Skin epidermis (tissue), 12 donors: Measurements from ENCODE around the gene PRUNE1.

Experiments
- H3K27ac ChIP-seq, 21 experiments: fragments of 200-600 bp; sonication (generic) in 11 of 21; one replicate each; pipeline ENCODE4 v1.5.0; 2020; ENCODE audit warnings: mild to moderate bottlenecking in 3 of 21, inconsistent platforms in 2 of 21, moderate library complexity in 2 of 21
- H3K4me3 ChIP-seq, 7 experiments: fragments of 200-600 bp; sonication (generic) in 2 of 7; one replicate each; pipeline ENCODE4 v1.5.0; 2020; ENCODE audit warnings: inconsistent platforms in 2 of 7, mild to moderate bottlenecking in 2 of 7, moderate library complexity in 1 of 7

The PRUNE1 gene, protein sequence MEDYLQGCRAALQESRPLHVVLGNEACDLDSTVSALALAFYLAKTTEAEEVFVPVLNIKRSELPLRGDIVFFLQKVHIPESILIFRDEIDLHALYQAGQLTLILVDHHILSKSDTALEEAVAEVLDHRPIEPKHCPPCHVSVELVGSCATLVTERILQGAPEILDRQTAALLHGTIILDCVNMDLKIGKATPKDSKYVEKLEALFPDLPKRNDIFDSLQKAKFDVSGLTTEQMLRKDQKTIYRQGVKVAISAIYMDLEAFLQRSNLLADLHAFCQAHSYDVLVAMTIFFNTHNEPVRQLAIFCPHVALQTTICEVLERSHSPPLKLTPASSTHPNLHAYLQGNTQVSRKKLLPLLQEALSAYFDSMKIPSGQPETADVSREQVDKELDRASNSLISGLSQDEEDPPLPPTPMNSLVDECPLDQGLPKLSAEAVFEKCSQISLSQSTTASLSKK

DNA sequence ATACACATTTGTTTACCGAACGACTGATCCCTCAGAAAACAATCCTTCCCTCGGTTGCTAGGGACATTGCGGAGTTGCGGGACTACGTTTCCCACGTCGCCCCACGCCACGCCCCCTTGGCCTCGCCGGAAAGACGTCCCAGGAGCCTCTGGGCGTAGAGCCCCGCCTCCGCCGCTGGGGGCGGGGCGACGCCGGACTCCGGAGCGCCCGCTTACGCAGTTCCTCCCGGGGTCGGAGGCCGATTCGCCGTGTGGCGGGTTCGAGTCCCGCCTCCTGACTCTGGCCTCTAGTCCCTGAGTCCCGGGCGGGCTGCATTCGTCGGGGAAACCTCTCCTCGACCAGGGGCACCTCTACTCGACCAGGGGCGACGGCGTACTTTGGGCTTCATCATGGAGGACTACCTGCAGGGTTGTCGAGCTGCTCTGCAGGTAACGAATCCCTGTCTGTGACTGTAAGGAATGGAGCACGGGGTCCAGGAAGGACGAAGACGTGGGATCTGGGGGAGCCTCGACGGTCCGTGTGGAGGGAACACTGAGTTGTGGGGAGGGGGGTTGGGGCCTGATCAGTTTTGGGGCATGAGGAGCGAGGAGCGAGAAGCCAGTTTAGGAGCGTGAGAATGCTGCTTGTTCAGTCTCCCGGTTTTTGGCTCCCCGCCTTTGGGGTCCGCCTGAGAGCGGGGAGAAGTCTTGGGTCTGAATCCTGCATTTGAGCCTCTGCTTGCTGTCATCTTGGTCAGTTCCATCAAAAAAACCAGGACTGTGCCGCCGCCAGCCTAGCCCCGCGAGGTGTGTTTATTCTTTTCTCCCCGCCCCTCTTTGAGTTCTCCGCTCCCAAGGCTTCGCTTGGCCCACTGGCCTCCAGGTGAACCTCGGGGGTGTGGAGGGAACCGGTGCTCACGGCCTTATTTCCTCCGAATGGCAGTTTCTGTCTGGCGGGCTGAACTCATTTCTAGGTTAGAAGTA is at the start of gene PRUNE1:
PRUNE1 (plus strand) TSS at position 206 of the 962 bp plus-strand sequence; CDS start at position 390, 184 bp downstream.
- H3K27ac ChIP-seq = peak within 1 kb of the TSS in 20 of 21 experiments; percentile 72 to 96 (median 90)
- H3K4me3 ChIP-seq = peak within 1 kb of the TSS; percentile 62 to 82 (median 65)

GRCh38 chr1:150960646-150961045 is 47.6 kb upstream of the PRUNE1 start:
- Histone ChIP-seq H3K27ac (no peak overlapping the region), H3K4me3 (no peak overlapping the region)

- Histone ChIP-seq H3K4me3 (no peak overlapping the region), H3K27ac (no peak overlapping the region)
Observed at GRCh38 chr1:150961756-150962155, 46.5 kb upstream of the PRUNE1 start.

- Histone ChIP-seq H3K4me3 (no peak overlapping the region), H3K27ac (no peak overlapping the region)
Observed at GRCh38 chr1:150963321-150964163, 44.7 kb upstream of the PRUNE1 start.

DNA sequence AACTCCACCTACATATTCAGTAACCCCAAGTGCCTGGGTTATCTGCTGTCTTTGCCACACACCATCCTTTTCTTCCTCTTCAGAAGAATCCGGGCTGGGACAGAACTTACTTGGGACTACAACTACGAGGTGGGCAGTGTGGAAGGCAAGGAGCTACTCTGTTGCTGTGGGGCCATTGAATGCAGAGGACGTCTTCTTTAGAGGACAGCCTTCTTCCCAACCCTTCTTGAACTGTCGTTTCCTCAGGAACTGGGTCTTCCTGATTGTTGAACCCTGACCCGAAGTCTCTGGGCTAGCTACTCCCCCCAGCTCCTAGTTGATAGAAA is 44.1 kb upstream of the PRUNE1 start:
- no peak overlapping the region for H3K4me3 ChIP-seq
- H3K27ac ChIP-seq = no peak overlapping the region

- Histone ChIP-seq H3K27ac (peak overlapping the region in 1 of 21 experiments; percentile 3), H3K4me3 (no peak overlapping the region)
Observed at GRCh38 chr1:150965605-150966004, 42.6 kb upstream of the PRUNE1 start.

DNA sequence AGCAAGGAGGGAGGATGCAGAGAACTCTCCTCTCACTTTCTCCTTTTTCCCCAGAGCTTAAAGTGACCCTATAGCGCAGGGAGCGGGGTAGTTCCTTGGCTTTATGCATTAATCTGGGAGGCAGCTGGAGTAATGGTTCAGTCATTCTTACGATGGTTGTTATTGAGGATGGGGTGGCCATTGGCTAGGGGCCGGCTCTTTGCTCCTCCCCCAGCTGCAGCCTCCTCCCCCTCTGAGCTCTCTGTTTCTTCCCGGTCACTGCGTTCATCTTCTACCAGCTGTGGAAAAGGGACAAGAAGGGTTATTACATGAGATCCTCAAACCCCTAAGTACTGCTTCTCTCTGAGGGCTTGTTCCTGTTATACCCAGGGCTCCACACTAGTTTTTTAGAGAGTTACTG is 42.2 kb upstream of the PRUNE1 start:
- Histone ChIP-seq H3K4me3 (no peak overlapping the region), H3K27ac (no peak overlapping the region)

DNA sequence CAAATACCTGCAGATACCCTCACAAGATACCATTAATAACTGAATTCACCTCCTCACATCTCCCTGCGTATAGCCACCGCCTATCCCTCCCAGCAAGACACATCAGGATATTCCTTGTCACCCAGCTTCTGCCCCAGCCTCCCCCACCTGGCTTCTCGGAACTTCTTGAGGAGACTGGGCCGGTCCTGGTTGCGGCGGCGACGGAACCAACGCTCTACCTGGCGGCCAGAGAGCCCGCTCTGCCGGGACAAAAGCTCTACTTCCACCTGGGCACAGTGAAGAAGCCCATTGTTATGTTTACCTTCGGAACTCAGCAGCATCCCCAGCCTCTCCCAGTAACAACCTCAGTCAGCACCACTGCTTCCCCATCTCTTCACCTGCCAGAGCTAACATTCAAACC is 40.3 kb upstream of the PRUNE1 start:
- H3K27ac ChIP-seq = peak overlapping the region in 1 of 21 experiments; percentile 2
- H3K4me3 ChIP-seq = no peak overlapping the region

GRCh38 chr1:150968491-150968890 is 39.8 kb upstream of the PRUNE1 start:
- Histone ChIP-seq H3K4me3 (no peak overlapping the region), H3K27ac (peak overlapping the region in 2 of 21 experiments; percentile 2 to 11)

DNA sequence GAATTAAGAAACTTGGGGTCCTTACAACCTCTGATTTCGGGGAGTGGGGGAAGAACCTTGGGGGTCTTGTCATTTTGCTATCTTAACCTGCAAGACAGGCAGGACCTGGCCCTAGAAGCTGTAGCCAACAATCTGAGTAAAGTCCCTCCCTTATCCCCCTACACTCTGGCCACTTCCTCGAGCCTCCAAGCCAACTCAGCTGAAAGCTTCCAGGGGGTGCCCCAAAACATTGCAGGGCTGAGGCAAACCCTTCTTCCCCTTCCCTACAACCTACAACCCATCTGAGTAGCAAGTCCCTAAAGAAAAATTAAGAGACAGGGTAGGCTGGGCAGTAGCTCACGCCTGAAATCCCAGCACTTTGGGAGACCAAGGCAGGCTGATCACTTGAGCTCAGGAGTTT is 38.6 kb upstream of the PRUNE1 start:
- H3K27ac ChIP-seq = peak overlapping the region in 2 of 21 experiments; percentile 4 to 16
- no peak overlapping the region for H3K4me3 ChIP-seq

- Histone ChIP-seq H3K27ac (peak overlapping the region in 8 of 21 experiments; percentile 5 to 93 (median 28)), H3K4me3 (no peak overlapping the region)
Observed at GRCh38 chr1:150970808-150971582, 37.3 kb upstream of the PRUNE1 start.

DNA sequence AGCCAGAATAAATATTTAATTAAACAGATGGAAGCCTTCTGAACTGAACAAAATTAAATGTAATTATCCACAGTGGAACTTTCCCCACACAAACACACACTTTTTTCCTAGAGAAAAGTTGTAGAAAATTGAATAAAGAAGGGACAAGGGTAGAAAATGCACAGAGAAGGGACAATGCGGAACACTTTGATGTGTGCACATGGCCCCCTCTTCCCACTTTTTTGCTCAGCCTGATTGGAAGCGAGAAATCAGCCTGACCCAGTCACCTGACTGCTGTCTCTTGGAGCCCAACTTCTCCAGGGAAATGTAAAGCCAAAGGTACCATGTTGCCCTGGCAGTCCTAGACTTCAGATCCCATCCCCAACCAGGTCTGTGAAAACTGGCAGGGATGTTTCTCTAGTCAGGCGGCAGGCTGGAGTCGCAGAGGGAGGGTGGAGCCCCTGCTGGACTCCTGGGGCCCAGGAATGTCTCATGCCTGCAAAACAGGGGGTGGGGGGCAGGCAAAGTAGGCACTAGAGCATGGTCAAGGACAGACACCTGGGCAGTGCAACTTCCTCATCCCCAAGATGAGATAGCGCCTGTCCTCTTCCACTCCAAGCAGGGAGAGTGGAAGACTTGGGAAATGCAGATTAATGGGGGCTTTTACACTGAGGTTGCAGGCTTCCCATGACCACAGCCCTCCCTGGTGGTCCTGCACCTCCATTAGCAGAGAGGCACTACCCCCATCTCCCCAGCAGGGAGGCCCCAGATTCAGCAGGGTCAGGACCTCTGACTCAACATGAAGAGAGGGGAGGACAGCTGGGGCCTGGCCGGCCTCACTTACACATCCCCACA is 36.4 kb upstream of the PRUNE1 start:
- H3K27ac ChIP-seq = peak overlapping the region in 11 of 21 experiments; percentile 8 to 96 (median 39)
- H3K4me3 ChIP-seq = no peak overlapping the region

GRCh38 chr1:150972417-150972940 is 35.8 kb upstream of the PRUNE1 start:
- Histone ChIP-seq H3K4me3 (peak overlapping the region in 1 of 7 experiments; percentile 84), H3K27ac (peak overlapping the region in 10 of 21 experiments; percentile 6 to 96 (median 94))

- Histone ChIP-seq H3K27ac (peak overlapping the region in 20 of 21 experiments; percentile 86 to 99 (median 92)), H3K4me3 (peak overlapping the region; percentile 52 to 89 (median 79))
Observed at GRCh38 chr1:150973258-150973835, 34.9 kb upstream of the PRUNE1 start.

- H3K4me3 ChIP-seq = peak overlapping the region; percentile 52 to 89 (median 79)
- peak overlapping the region; percentile 86 to 99 (median 92) for H3K27ac ChIP-seq
Observed at GRCh38 chr1:150973836-150974579, 34.2 kb upstream of the PRUNE1 start.
